GM18517 (cell line): ENCODE data around the gene LRRC57.
"Not testable (repeated sequence)": the region's sequence is repeated elsewhere in the genome, so short reads cannot be mapped to it uniquely, and the experiment has no call there.

Source experiments
- ATAC-seq: cut with Tn5 transposase; IDR thresholded peaks from one replicate; pipeline ENCODE4 v1.9.1; 2021; ENCODE audit warnings: mild to moderate bottlenecking, moderate library complexity; ENCODE audit not compliant: unreplicated experiment

LRRC57 gene

GRCh38 chr15:42548249-42549031, at the start of gene LRRC57, which contains the start of gene HAUS2:
Gene LRRC57, minus strand, starts transcription at chr15:42548793. Its CDS starts 359 bp downstream, at chr15:42548434.
Gene HAUS2, plus strand, starts transcription at chr15:42548838. Its CDS starts 35 bp downstream, at chr15:42548873.
- ATAC-seq, result peak; percentile 77

GRCh38 chr15:42595626-42596240, 47.1 kb upstream of the LRRC57 start:
- no peak for ATAC-seq

DNA sequence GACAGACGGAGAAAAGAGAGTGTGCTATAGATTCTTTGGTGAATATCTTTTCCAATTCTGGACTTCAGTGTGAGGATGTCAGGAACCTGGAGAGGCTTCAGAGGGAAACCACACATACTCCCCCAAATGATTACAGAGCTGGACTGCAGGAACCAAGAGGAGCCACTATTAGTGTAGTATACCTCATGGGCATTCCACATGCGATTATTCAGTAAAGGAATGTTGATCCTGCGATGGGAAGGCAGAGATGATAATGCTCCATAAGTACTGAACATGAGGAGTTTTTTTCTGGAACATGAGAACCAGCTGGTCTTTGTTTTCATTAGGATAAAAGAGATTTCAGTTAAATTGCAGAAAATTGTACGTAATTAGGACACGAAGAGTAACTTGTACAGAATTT, 45.5 kb upstream of the LRRC57 start:
- no peak for ATAC-seq

DNA sequence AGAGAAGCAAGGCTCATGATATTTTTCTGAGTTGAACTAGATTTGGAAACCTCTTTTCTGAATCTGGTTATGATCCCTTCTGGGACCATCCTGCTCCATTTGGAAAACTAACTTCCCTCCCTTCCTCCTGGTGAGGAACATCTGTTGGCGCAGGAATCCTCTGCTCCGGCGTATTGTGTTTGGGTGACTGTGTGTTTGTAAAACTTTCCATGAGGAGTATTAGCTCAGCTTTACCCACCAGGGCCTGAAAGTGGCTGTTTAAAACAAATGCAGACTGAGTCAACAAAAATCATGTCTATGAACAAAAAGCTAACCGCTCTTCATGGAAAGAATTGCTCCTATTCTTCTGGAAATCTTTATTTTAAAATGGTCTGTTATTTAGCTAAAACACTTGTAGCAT, 44.5 kb upstream of the LRRC57 start:
- no peak for ATAC-seq

GRCh38 chr15:42592716-42593115, 44.1 kb upstream of the LRRC57 start:
- no peak for ATAC-seq

GRCh38 chr15:42591238-42591934, 42.8 kb upstream of the LRRC57 start:
- no peak for ATAC-seq

DNA sequence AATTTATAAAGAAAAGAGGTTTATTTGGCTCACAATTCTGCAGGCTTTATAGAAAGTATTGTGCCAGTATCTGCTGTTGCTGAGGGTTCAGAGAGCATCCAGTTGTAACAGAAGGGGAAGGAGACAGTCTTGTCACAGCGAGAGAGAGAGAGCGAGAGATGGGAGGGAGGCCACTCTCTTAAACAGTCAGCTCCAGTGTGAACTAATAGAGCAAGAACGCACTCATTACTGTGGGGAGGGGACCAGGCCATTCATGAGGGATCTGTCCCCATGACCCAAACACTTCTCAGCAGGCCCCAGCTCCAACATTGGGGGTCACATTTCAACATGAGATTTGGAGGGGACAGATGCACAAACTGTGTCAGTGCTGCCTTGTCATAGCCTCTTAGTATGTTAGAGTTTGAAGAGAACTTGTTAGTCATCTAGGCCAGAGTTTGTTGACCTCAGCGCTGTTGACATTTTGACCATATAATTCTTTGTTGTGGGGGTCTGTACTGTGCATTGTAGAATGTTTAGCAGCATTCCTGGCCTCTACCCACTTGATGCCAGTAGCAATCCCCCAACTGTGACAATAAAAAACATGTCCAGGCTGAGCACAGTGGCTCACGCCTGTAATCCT, 42.1 kb upstream of the LRRC57 start:
- no peak for ATAC-seq

GRCh38 chr15:42584031-42584765, 35.6 kb upstream of the LRRC57 start:
- no peak for ATAC-seq

DNA sequence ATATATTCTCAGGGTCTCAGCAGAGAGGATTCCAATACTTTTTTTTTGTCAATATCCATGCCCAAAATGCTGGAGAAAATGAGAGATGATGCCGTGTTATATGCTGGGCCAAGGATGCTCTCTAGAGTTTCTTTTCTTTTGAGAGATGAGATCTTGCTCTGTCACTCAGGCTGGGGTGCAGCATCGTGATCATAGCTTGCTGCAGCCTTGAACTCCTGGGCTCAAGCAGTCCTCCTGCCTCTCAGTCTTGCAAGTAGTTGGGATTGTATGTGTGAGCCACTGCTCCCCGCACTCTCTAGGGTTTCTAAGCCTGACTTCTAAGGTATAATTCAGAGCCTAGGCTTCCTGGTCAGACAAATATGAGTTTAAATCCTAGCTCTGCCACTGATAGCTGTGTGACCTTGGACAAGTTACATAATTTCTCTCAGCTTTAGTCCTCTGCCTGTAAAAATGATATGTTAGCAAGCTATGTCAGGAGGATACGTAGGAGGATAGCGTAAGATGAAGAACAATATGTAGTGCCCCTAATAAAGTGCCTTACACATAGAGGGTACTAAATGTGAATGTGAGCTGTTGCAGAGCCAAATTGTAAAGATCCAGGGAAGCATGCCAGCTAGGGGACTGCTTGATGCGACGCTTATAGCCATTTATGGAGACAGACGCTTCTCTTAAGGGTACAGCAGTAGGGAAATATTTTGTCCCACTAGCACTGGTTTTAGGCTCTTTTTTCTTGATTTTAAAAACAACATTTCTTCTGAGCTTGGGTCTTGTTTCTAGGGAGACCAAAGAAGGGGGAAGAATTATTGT, 34.2 kb upstream of the LRRC57 start:
- no peak for ATAC-seq

- peak; percentile 62 for ATAC-seq
Measured at GRCh38 chr15:42581272-42581730, 32.7 kb upstream of the LRRC57 start.

- no peak for ATAC-seq
Measured at GRCh38 chr15:42578984-42579537, 30.5 kb upstream of the LRRC57 start.

DNA sequence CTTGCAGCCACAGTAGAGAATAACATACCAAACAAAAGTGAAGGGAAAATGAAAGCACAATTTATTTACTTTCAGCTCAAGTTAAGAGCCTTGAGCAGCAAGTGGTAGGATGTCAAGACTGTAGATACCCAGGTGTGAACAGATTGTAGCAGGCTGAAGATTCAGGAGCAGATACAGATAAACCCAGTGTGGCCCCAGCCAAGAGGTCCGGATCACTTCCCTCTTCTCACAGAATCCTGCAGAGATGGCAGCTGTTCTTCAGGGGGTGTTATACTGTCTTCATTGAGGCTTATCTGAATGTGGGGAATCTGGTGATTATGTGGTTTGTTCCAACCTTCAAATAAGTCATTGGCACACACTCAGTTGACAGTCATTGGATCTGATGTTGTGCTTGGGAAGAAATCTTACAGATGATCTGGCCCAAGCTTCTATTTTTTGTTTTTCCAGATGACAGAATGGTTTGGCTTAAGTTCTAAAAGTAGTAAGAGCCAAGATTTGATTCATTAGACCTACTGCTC, 29.0 kb upstream of the LRRC57 start:
- ATAC-seq, result no peak

GRCh38 chr15:42576776-42577175, 28.2 kb upstream of the LRRC57 start:
- no peak for ATAC-seq

GRCh38 chr15:42576040-42576594, 27.5 kb upstream of the LRRC57 start:
- no peak for ATAC-seq

DNA sequence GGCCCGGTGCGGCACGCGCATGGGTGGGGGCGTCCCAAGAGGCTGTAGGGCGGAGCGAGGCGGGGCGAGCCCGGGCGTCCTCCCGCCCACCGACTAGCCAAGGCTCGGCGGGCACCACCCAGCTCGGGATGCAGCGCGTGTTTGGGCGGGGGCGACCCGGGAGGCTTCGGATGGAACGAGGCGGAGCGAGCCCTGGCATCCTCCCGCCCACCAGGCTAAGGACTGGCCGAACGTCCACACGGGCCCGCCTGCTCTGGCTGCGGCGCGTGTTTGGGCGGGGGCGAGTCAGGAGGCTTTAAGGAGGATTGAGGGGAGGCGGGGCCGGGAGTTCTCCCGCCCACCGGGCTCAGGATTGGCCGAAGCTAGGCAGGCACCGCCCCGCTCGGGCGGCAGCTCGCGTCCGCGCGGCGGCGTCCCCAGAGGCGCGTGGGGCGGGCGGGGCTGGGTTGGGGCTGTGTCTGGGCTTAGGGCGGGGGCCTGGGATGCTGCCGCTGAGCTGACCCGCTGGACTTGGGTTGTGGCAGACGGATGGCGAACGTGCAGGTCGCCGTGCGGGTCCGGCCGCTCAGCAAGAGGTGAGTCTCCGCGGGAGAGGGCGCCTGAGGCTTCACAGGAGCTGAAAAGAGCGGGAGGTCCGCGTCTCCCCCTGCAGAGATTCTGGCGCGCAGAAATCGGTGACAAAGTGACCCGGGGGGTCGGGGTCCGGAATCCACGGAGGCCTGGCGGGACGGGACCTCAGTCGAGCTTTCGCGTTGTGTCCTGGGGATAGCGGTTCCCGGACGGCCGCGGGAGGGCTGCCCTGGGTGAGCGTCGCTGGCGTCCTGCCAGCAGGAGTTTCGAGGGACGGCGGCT, 26.8 kb upstream of the LRRC57 start, which contains the start of gene STARD9:
STARD9 (plus strand) TSS at position 419 of the 852 bp plus-strand sequence; CDS start at position 529, 110 bp downstream.
- peak; percentile 92 for ATAC-seq

DNA sequence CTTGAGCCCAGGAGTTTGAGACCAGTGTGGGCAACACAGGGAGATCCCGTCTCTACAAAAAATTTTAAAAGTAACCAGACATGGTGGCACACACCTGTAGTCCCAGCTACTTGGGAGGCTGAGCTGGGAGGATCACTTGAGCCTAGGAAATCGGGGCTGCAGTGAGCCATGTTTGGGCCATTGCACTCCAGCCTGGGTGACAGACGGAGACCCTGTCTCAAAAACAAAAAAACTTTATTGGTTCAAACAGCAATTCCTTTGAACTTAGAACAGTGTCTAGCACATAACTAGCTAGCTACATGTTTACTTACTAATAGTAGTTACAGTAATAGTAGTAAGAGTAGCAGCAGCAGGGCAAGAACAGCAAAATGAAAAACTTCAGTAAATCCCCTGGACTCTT, 10.1 kb upstream of the LRRC57 start:
- no peak for ATAC-seq

- not testable (repeated sequence) for ATAC-seq
Measured at GRCh38 chr15:42556550-42557207, 8.1 kb upstream of the LRRC57 start.
